GM06990 (cell line): ENCODE measurements around the gene HEY2.

Experiments
- DNase-seq: peaks from one replicate; pipeline ENCODE4 v3.0.0-alpha.2; 2011; ENCODE audit not compliant: insufficient read length; ENCODE audit errors: extremely low read depth
- H3K27me3 ChIP-seq: replicated peaks from 2 replicates; pipeline ENCODE4 v1.6.0; 2011; ENCODE audit warnings: low read length; ENCODE audit not compliant: control insufficient read depth, insufficient read depth
- H3K36me3 ChIP-seq: 2 replicates; pipeline ENCODE4 v1.5.1; 2011; ENCODE audit warnings: low read length; ENCODE audit not compliant: control insufficient read depth, insufficient read depth
- H3K4me3 ChIP-seq: replicated peaks from 2 replicates; pipeline ENCODE4 v1.5.1; 2011; ENCODE audit warnings: low read depth, mild to moderate bottlenecking, control low read depth, low read length
- CTCF ChIP-seq: IDR thresholded peaks from 2 replicates; pipeline ENCODE4 v1.5.1; 2011; ENCODE audit warnings: low read length, control low read depth, mild to moderate bottlenecking, inconsistent platforms; ENCODE audit not compliant: insufficient read depth, poor library complexity, severe bottlenecking

HEY2 gene

GRCh38 chr6:125745281-125746018, 4.0 kb upstream of the HEY2 start:
- Histone ChIP-seq H3K36me3 (no peaks in the 10 kb centered on the region), H3K27me3 (peaks cover 3% of the 10 kb centered on the region; the same call in 1 of the 2 replicates), H3K4me3 (no peak overlapping the region)
- no peak for DNase-seq
- TF ChIP-seq CTCF = no peak

GRCh38 chr6:125746019-125746414, 3.4 kb upstream of the HEY2 start:
- Histone ChIP-seq H3K36me3 (no peaks in the 10 kb centered on the region), H3K4me3 (no peak overlapping the region), H3K27me3 (peaks cover 3% of the 10 kb centered on the region; the same call in 1 of the 2 replicates)
- no peak for DNase-seq
- TF ChIP-seq CTCF = no peak

GRCh38 chr6:125746731-125747588, 2.5 kb upstream of the HEY2 start:
- Histone ChIP-seq H3K27me3 (peaks cover 3% of the 10 kb centered on the region; the same call in 1 of the 2 replicates), H3K36me3 (no peaks in the 10 kb centered on the region), H3K4me3 (peak overlapping the region; percentile 67)
- peak; percentile 14 for TF ChIP-seq CTCF
- peak; percentile 29 for DNase-seq

- Histone ChIP-seq H3K36me3 (no peaks in the 10 kb centered on the region), H3K27me3 (peaks cover 3% of the 10 kb centered on the region; the same call in 1 of the 2 replicates), H3K4me3 (peak overlapping the region; percentile 67)
- DNase-seq = peak; percentile 45
- TF ChIP-seq CTCF = no peak
Measured at GRCh38 chr6:125747589-125748405, 1.6 kb upstream of the HEY2 start.

- H3K36me3 ChIP-seq = no peaks in the 10 kb centered on the region
Measured at GRCh38 chr6:125748406-125749172, 843 bp upstream of the HEY2 start.

More at GRCh38 chr6:125748406-125749172, 843 bp upstream of the HEY2 start:
- TF ChIP-seq CTCF = no peak
- Histone ChIP-seq H3K4me3 (peak overlapping the region; percentile 67), H3K27me3 (peaks cover 3% of the 10 kb centered on the region; the same call in 1 of the 2 replicates)
- no peak for DNase-seq
